Left ventricle myocardium inferior (tissue), 1 donor: ENCODE results near the gene ITPR1. TPM values are rescaled to one million over a fixed set of nuclear protein-coding genes. Genes with fewer than 3 reads are reported as not detected.

Experiments
- DNase-seq: peaks from one replicate; pipeline ENCODE4 v3.0.0-alpha.2; 2020
- H3K27ac ChIP-seq: fragments of 200-600 bp; replicated peaks from 2 replicates; pipeline ENCODE4 v1.8.0; 2021
- H3K27me3 ChIP-seq: fragments of 200-600 bp; 2 replicates; pipeline ENCODE4 v1.8.0; 2021; ENCODE audit warnings: low read depth
- H3K36me3 ChIP-seq: fragments of 200-600 bp; 2 replicates; pipeline ENCODE4 v1.8.0; 2021
- H3K4me1 ChIP-seq: fragments of 200-600 bp; 2 replicates; pipeline ENCODE4 v1.8.0; 2021
- H3K4me3 ChIP-seq: fragments of 200-600 bp; 2 replicates; pipeline ENCODE4 v1.8.0; 2021; ENCODE audit warnings: mild to moderate bottlenecking, moderate library complexity
- H3K9me3 ChIP-seq: fragments of 200-600 bp; replicated peaks from 2 replicates; pipeline ENCODE4 v1.8.0; 2021
- intact Hi-C: fragments of 100-400 bp; cut with micrococcal nuclease; formaldehyde crosslinking; loops from one replicate; pipeline ENCODE4 v1.11.0; 2022
- total RNA-seq: library from RNA; stranded (reverse); fragmentation: NEBNext Ultra II Directional; extraction: Animal tissue kit (Norgen Biotek cat#: 25700); gene quantifications from one replicate; pipeline ENCODE4 v1.2.1, GENCODE V29; 2021
- TF ChIP-seq, protein P1 (sequence below): fragments of 200-600 bp; IDR thresholded peaks from 2 replicates; pipeline ENCODE4 v1.8.0; 2021; ENCODE audit warnings: antibody characterized with exemption, mild to moderate bottlenecking, borderline replicate concordance
- donor health status: DM: no; HTN: yes; CAD: no; lungs with severe emphysema.

Gene ITPR1
- total RNA-seq, 1 donor from 2014 or later, result 29.0 TPM

DNA sequence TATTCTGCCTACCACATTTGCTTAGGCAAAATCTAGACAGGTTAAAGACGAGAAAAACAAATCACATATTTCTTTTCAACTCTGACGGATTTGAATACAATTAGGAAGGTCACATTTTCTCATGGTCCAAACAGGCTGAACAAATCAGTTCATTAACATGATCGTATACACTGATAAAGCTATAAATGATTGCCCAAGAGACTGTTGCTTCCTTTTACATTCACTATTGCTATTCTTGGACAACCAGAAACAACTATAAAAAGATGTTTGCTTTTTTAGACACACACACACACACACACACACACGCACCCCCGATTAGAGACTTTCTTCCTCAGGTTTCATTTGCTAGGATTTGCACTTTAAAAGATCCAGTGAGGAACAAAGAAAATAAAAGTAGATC lies 363.8 kb downstream of the ITPR1 start:
- intact Hi-C loops, result no loop called here
- Histone ChIP-seq H3K9me3 (peaks cover 17% of the 10 kb centered on the region), H3K36me3 (peaks cover 11% of the 10 kb centered on the region), H3K27ac (no peak overlapping the region), H3K27me3 (no peaks in the 10 kb centered on the region), H3K4me1 (no peaks in the 10 kb centered on the region), H3K4me3 (no peak overlapping the region)
- TF ChIP-seq, protein P1, sequence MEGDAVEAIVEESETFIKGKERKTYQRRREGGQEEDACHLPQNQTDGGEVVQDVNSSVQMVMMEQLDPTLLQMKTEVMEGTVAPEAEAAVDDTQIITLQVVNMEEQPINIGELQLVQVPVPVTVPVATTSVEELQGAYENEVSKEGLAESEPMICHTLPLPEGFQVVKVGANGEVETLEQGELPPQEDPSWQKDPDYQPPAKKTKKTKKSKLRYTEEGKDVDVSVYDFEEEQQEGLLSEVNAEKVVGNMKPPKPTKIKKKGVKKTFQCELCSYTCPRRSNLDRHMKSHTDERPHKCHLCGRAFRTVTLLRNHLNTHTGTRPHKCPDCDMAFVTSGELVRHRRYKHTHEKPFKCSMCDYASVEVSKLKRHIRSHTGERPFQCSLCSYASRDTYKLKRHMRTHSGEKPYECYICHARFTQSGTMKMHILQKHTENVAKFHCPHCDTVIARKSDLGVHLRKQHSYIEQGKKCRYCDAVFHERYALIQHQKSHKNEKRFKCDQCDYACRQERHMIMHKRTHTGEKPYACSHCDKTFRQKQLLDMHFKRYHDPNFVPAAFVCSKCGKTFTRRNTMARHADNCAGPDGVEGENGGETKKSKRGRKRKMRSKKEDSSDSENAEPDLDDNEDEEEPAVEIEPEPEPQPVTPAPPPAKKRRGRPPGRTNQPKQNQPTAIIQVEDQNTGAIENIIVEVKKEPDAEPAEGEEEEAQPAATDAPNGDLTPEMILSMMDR, result no peak
- DNase-seq, result no peak

DNA sequence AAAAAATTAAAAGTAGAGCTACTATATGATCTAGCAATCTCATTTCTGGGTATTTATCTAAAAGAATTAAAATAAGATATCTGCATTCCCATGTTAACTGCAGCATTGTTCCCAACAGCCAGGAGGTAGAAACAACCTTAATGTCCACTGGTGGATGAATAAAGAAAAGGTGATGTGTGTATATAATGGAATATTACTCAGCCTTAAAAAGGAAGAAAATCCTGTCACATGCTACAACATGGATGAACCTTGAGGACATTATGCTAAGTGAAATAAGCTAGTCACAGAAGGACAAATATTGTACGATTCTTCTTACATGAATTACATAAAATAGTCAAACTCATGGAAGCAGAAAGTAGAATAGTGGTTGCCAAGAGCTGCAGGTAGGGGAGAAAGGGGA lies 366.6 kb downstream of the ITPR1 start:
- H3K4me3 ChIP-seq, result no peak overlapping the region
- no peaks in the 10 kb centered on the region for H3K27me3 ChIP-seq
- no peak for DNase-seq
- no peaks in the 10 kb centered on the region for H3K4me1 ChIP-seq
- H3K9me3 ChIP-seq, result peaks cover 24% of the 10 kb centered on the region
- H3K36me3 ChIP-seq, result peaks cover 11% of the 10 kb centered on the region
- TF ChIP-seq, protein P1, result no peak
- H3K27ac ChIP-seq, result no peak overlapping the region
- intact Hi-C loops, result no loop called here

DNA sequence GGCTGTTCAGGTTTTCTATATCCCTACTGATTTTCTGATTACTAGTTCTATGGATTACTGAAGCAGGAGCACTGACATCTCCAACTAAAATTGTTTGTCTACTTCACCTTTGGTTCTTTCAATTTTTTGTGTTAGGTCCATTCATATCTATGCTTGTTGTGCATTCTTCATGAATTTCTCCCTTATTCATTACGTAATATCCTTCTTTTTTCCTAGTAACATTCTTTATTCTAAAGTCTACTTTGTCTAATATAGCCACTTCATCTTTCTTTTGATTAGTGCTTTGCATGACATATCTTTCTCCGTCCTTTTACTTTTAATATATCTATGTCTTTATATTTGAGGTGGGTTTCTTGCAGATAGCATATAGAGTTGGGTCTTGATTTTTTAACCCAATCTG lies 369.8 kb downstream of the ITPR1 start:
- H3K27ac ChIP-seq, result no peak overlapping the region
- H3K4me3 ChIP-seq, result no peak overlapping the region
- H3K36me3 ChIP-seq, result peaks cover 11% of the 10 kb centered on the region
- H3K27me3 ChIP-seq, result no peaks in the 10 kb centered on the region
- TF ChIP-seq, protein P1, result no peak
- peaks cover 24% of the 10 kb centered on the region for H3K9me3 ChIP-seq
- DNase-seq, result no peak
- intact Hi-C loops, result no loop called here
- H3K4me1 ChIP-seq, result peaks cover 22% of the 10 kb centered on the region

DNA sequence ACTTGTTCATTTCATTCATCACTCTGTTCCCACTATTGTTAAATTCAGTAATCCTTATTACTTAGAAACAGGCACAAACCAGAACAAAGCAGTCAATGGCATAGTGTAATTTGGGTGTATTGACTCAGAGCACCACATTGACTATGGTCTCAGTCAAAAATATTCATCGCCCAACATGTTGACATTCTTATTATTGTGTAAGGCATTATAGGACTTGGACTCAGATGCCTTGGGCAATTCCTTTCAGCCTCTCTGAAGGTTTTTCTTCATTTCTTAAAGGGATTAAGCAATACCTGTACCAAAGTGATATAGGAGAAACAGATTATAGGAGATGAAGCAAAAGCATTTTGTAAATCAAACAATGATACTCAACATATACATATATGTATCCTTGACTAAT lies 371.4 kb downstream of the ITPR1 start:
- peaks cover 11% of the 10 kb centered on the region for H3K36me3 ChIP-seq
- intact Hi-C loops, result no loop called here
- peaks cover 24% of the 10 kb centered on the region for H3K9me3 ChIP-seq
- H3K27ac ChIP-seq, result no peak overlapping the region
- no peak overlapping the region for H3K4me3 ChIP-seq
- DNase-seq, result no peak
- no peaks in the 10 kb centered on the region for H3K27me3 ChIP-seq
- peaks cover 32% of the 10 kb centered on the region for H3K4me1 ChIP-seq
- TF ChIP-seq, protein P1, result no peak

DNA sequence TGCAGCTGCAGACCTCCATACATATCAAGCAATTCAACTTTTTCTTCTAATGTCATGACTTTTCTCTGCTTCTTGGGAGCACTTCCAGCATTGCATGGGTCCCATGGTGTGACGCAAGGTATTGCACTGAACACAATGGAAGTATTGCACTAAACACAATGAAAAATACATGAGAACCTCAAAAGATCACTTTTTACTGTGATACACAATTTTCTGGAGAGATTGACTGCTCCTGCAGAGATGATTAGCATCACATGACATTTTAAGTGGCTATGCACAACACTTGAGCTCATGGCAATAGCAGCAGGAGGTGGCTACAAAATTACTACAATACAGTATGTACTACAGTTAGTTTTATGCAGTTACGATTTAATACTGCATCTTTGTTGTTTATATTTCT lies 372.6 kb downstream of the ITPR1 start:
- Histone ChIP-seq H3K9me3 (peaks cover 20% of the 10 kb centered on the region), H3K27ac (no peak overlapping the region), H3K4me3 (no peak overlapping the region), H3K4me1 (peaks cover 32% of the 10 kb centered on the region), H3K36me3 (peaks cover 11% of the 10 kb centered on the region), H3K27me3 (no peaks in the 10 kb centered on the region)
- TF ChIP-seq, protein P1, result no peak
- DNase-seq, result no peak
- intact Hi-C loops, result no loop called here

DNA sequence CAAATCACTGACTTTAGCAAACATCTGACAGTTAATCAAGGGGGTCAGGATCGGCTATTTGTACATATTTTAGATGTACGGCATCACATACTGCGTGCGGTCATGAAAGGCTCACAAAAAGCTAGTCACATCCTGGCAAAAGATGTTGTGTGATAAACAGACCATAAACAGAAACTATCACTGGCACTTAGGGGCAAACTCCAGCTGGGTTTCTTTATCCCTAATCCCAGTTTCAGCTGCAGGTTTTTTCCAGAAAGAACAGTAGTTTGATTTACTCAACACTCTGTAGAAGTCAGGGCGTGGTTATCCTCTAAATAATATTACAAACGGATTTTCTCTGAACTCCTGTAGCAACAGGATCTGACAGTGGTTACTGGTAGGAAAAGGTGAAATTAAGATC lies 373.7 kb downstream of the ITPR1 start:
- no peak for DNase-seq
- TF ChIP-seq, protein P1, result no peak
- peaks cover 8% of the 10 kb centered on the region for H3K9me3 ChIP-seq
- peaks cover 1% of the 10 kb centered on the region for H3K36me3 ChIP-seq
- peak overlapping the region; percentile 99 for H3K27ac ChIP-seq
- no peaks in the 10 kb centered on the region for H3K27me3 ChIP-seq
- intact Hi-C loops, result no loop called here
- H3K4me1 ChIP-seq, result peaks cover 32% of the 10 kb centered on the region
- peak overlapping the region; percentile 67 for H3K4me3 ChIP-seq
